SU-DHL-6 (cell line): Measurements from ENCODE around the gene TFB1M.

Experiments used
- H2AFZ ChIP-seq: fragments of 200-600 bp; sonication (generic); 2 replicates; pipeline ENCODE4 v1.6.1; 2014; ENCODE audit warnings: low read depth, mild to moderate bottlenecking, moderate library complexity, mixed read lengths, antibody characterized with exemption, low read length; ENCODE audit not compliant: severe bottlenecking
- H3F3A ChIP-seq: fragments of 200-600 bp; shearing (Covaris generic); 2 replicates; pipeline ENCODE4 v1.6.0; 2016; ENCODE audit warnings: antibody characterized with exemption, mild to moderate bottlenecking; ENCODE audit not compliant: insufficient read depth
- H3K27ac ChIP-seq: fragments of 200-600 bp; sonication (generic); 2 replicates; pipeline ENCODE4 v1.5.1; 2016; ENCODE audit warnings: low read depth, mild to moderate bottlenecking, low read length, moderate library complexity, mixed read lengths
- H3K27me3 ChIP-seq: fragments of 200-600 bp; sonication (generic), shearing (Covaris generic); 2 replicates; pipeline ENCODE4 v1.6.0; 2014; ENCODE audit warnings: mild to moderate bottlenecking, low read length
- H3K36me3 ChIP-seq: fragments of 200-600 bp; sonication (generic); 2 replicates; pipeline ENCODE4 v1.6.1; 2014; ENCODE audit warnings: mild to moderate bottlenecking, low read length, mixed read lengths
- H3K4me2 ChIP-seq: fragments of 300-600, 200-600 bp; shearing (Covaris generic), sonication (generic); 2 replicates; pipeline ENCODE4 v1.6.0; 2014; ENCODE audit warnings: low read length, low read depth, mild to moderate bottlenecking; ENCODE audit not compliant: poor library complexity, severe bottlenecking
- H3K4me3 ChIP-seq: fragments of 200-600 bp; sonication (generic); 2 replicates; pipeline ENCODE4 v1.5.1; 2014; ENCODE audit warnings: antibody characterized with exemption, low read length, mild to moderate bottlenecking, mixed read lengths; ENCODE audit not compliant: insufficient read depth, poor library complexity, severe bottlenecking
- H3K79me2 ChIP-seq: fragments of 200-600 bp; sonication (generic); 2 replicates; pipeline ENCODE4 v1.6.1; 2014; ENCODE audit warnings: mild to moderate bottlenecking, low read length, moderate library complexity; ENCODE audit not compliant: insufficient read depth
- H3K9ac ChIP-seq: fragments of 200-600 bp; sonication (generic); 2 replicates; pipeline ENCODE4 v1.7.0; 2014; ENCODE audit warnings: mild to moderate bottlenecking, low read length
- H3K9me2 ChIP-seq: fragments of 200-600 bp; sonication (generic); replicated peaks from 2 replicates; pipeline ENCODE4 v1.6.1; 2014; ENCODE audit warnings: low read length; ENCODE audit not compliant: insufficient read depth
- H3K9me3 ChIP-seq: fragments of 200-600 bp; sonication (generic); 2 replicates; pipeline ENCODE4 v1.6.1; 2014; ENCODE audit warnings: low read length, mixed read lengths; ENCODE audit not compliant: insufficient read depth
- H4K20me1 ChIP-seq: fragments of 200-600 bp; sonication (generic); 2 replicates; pipeline ENCODE4 v1.6.1; 2014; ENCODE audit warnings: low read depth, mild to moderate bottlenecking, antibody characterized with exemption, low read length, moderate library complexity, mixed read lengths
- CTCF ChIP-seq: fragments of 200-600 bp; sonication (generic); IDR thresholded peaks from one replicate; pipeline ENCODE4 v1.5.1; 2017; ENCODE audit warnings: antibody characterized with exemption, mild to moderate bottlenecking, low read length, moderate library complexity; ENCODE audit not compliant: insufficient read depth, poor library complexity, severe bottlenecking
- EZH2phosphoT487 ChIP-seq: fragments of 200-600 bp; sonication (generic), shearing (Covaris generic); conservative IDR thresholded peaks from 2 replicates; pipeline ENCODE4 v1.6.1; 2018; ENCODE audit warnings: mild to moderate bottlenecking, antibody characterized with exemption, low read length, moderate library complexity, mixed read lengths

Gene TFB1M

GRCh38 chr6:155259897-155260296 lies 54.4 kb downstream of the TFB1M start:
- no peaks in the 10 kb centered on the region for H3K9me3 ChIP-seq
- H3K27ac ChIP-seq = no peak overlapping the region
- H3K36me3 ChIP-seq = peaks cover 18% of the 10 kb centered on the region
- no peak overlapping the region for H3K4me2 ChIP-seq
- peaks cover 12% of the 10 kb centered on the region; the same call in 1 of the 2 replicates for H3F3A ChIP-seq
- H3K9ac ChIP-seq = no peak overlapping the region
- no peak overlapping the region for H2AFZ ChIP-seq
- H3K9me2 ChIP-seq = no peaks in the 10 kb centered on the region
- H3K27me3 ChIP-seq = no peaks in the 10 kb centered on the region
- TF ChIP-seq EZH2phosphoT487 (no peak), CTCF (no peak)
- H3K4me3 ChIP-seq = no peak overlapping the region
- peaks cover 8% of the 10 kb centered on the region for H3K79me2 ChIP-seq
- no peaks in the 10 kb centered on the region for H4K20me1 ChIP-seq

GRCh38 chr6:155259204-155259603 lies 55.1 kb downstream of the TFB1M start:
- H3K9ac ChIP-seq = no peak overlapping the region
- H3K36me3 ChIP-seq = peaks cover 25% of the 10 kb centered on the region
- no peak overlapping the region for H3K4me2 ChIP-seq
- no peaks in the 10 kb centered on the region for H3K9me3 ChIP-seq
- peaks cover 6% of the 10 kb centered on the region; the same call in 1 of the 2 replicates for H3K79me2 ChIP-seq
- no peaks in the 10 kb centered on the region for H4K20me1 ChIP-seq
- no peak overlapping the region for H3K4me3 ChIP-seq
- H2AFZ ChIP-seq = no peak overlapping the region
- H3K27ac ChIP-seq = no peak overlapping the region
- no peaks in the 10 kb centered on the region for H3K27me3 ChIP-seq
- TF ChIP-seq CTCF (no peak), EZH2phosphoT487 (no peak)
- no peaks in the 10 kb centered on the region for H3K9me2 ChIP-seq
- H3F3A ChIP-seq = peaks cover 12% of the 10 kb centered on the region; the same call in 1 of the 2 replicates

DNA sequence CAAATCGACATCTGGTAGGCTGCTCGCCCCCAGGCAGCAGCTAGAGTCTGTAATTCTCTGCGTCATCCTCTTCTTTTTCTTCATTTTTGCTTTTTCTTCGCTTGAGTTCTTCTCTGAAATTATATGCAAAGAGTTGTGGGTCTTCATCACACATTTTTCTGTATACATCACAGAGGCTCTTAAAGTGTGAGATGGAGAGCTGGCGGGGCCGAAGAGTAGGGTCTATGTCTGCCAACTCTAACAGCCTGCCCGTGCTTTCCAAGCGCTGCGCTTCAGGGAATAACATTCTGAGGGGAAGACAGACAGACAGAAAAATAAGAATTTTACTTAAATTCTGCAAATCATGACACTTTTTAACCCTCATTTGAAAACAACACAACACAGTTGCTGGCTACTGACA lies 56.5 kb downstream of the TFB1M start:
- Histone ChIP-seq H4K20me1 (no peaks in the 10 kb centered on the region), H3F3A (peaks cover 12% of the 10 kb centered on the region; the same call in 1 of the 2 replicates), H3K9me3 (no peaks in the 10 kb centered on the region), H2AFZ (no peak overlapping the region), H3K9me2 (no peaks in the 10 kb centered on the region), H3K4me3 (no peak overlapping the region), H3K27me3 (no peaks in the 10 kb centered on the region), H3K27ac (no peak overlapping the region), H3K9ac (no peak overlapping the region), H3K4me2 (no peak overlapping the region), H3K36me3 (peaks cover 38% of the 10 kb centered on the region), H3K79me2 (peaks cover 6% of the 10 kb centered on the region; the same call in 1 of the 2 replicates)
- TF ChIP-seq CTCF (no peak), EZH2phosphoT487 (no peak)
